Measurements from ENCODE around the gene FNDC8.
"Not testable (repeated sequence)": the region's sequence is repeated elsewhere in the genome, so short reads cannot be mapped to it uniquely, and the experiment has no call there.

The FNDC8 gene

DNA sequence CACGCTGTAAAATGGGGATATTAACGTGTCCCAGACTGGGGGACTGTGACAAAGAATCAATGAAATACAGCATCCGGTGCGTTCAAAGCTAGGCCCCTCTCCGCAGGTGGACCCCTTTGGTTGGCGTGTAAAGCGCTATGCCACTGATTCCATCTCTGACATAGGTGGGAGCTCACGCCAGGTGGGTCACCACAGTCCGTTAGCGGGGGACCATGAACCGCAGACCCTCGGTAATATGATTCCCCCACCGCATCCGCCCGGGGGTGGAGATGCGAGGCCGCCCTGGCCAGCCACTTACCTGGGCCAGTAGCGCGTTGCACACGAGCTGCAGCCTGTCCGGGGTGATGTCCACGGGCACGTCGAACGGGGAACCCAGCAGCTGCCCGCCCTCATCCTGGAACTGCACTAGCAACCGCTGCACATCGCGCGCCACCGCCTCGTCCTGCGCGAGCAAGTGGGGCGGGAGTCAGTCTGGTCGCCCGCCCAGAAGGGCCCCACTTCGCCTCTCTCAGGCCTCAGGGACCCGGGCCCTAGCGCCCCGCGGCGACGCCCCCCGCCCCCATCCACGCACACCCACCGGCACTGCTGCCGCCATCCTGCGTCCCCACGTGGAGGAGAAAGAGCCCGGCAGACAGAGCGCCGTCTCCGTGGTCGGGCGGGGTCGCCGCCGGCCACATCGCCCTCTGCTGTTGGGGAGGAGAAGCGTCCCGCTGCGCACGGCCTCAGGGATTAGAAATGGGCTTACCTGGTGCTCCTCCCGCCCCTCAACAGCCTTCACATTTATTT, 20.5 kb downstream of the FNDC8 start, which contains the start of gene NLE1:
TSS of gene NLE1 (minus strand) at position 623 of the 786 bp plus-strand sequence. CDS start at position 595, 28 bp downstream.
- Histone ChIP-seq H3K27me3 (replicated peaks; ENCODE audit: control insufficient read depth, insufficient read depth, low read length, poor library complexity, severe bottlenecking) (no peaks in the 10 kb centered on the region), H3K9me3 (ENCODE audit: control insufficient read depth, low read length) (no peaks in the 10 kb centered on the region), H3K4me1 (ENCODE audit: control insufficient read depth, insufficient read depth, low read length, poor library complexity, severe bottlenecking) (peaks cover 9% of the 10 kb centered on the region), H3K4me3 (ENCODE audit: insufficient read depth, low read depth, low read length, poor library complexity, severe bottlenecking) (peak within 1 kb of the TSS; percentile 89), H3K27ac (ENCODE audit: insufficient read depth, low read length, poor library complexity, severe bottlenecking) (peak within 1 kb of the TSS; percentile 69), H3K36me3 (ENCODE audit: control insufficient read depth, insufficient read depth, low read length) (peaks cover 31% of the 10 kb centered on the region)
- peak; percentile 67 to 76 (median 74) for DNase-seq

DNA sequence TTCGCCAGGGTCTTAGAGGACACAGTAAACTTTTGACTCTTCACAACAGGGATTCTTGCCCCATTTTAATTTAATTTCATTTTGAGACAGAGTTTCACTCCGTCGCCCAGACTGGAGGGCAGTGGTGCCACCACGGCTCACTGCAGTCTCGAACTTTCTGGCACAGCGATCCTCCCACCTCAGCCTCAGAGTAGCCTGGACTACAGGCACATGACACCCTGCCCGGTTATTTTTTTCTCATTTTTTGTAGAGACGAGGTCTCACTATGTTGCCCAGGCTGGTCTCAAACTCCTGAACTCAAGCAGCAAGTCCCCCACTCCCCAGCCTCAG, 21.0 kb downstream of the FNDC8 start:
- no peak for DNase-seq
- no peaks in the 10 kb centered on the region for H3K27me3 ChIP-seq (replicated peaks; ENCODE audit: control insufficient read depth, insufficient read depth, low read length, poor library complexity, severe bottlenecking)
- H3K9me3 ChIP-seq (ENCODE audit: control insufficient read depth, low read length) = no peaks in the 10 kb centered on the region
- H3K27ac ChIP-seq (ENCODE audit: insufficient read depth, low read length, poor library complexity, severe bottlenecking) = peak overlapping the region; percentile 69
- peak overlapping the region; percentile 89 for H3K4me3 ChIP-seq (ENCODE audit: insufficient read depth, low read depth, low read length, poor library complexity, severe bottlenecking)
- peaks cover 9% of the 10 kb centered on the region for H3K4me1 ChIP-seq (ENCODE audit: control insufficient read depth, insufficient read depth, low read length, poor library complexity, severe bottlenecking)
- peaks cover 25% of the 10 kb centered on the region for H3K36me3 ChIP-seq (ENCODE audit: control insufficient read depth, insufficient read depth, low read length)

DNA sequence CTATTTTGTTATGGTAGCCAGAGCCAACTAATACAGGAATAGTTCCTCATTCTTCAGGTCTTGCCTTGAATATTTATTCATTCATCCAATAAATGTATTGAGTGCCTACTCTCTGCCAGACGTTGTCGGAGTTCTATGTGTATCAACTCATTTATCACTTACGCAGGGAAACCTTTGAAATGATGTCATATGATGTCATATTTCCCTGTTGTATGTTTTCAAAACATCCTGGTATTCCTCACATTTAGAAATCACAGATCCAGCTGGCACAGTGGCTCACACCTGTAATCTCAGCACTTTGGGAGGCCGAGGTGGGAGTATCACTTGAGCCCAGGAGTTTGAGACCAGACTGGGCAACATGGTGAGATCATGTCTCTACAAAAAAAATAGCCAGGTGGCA, 23.4 kb downstream of the FNDC8 start:
- DNase-seq = no peak
- no peak overlapping the region for H3K27ac ChIP-seq (ENCODE audit: insufficient read depth, low read length, poor library complexity, severe bottlenecking)
- H3K36me3 ChIP-seq (ENCODE audit: control insufficient read depth, insufficient read depth, low read length) = peaks cover 4% of the 10 kb centered on the region
- H3K4me1 ChIP-seq (ENCODE audit: control insufficient read depth, insufficient read depth, low read length, poor library complexity, severe bottlenecking) = peaks cover 9% of the 10 kb centered on the region
- H3K27me3 ChIP-seq (replicated peaks; ENCODE audit: control insufficient read depth, insufficient read depth, low read length, poor library complexity, severe bottlenecking) = no peaks in the 10 kb centered on the region
- H3K9me3 ChIP-seq (ENCODE audit: control insufficient read depth, low read length) = no peaks in the 10 kb centered on the region
- H3K4me3 ChIP-seq (ENCODE audit: insufficient read depth, low read depth, low read length, poor library complexity, severe bottlenecking) = no peak overlapping the region

DNA sequence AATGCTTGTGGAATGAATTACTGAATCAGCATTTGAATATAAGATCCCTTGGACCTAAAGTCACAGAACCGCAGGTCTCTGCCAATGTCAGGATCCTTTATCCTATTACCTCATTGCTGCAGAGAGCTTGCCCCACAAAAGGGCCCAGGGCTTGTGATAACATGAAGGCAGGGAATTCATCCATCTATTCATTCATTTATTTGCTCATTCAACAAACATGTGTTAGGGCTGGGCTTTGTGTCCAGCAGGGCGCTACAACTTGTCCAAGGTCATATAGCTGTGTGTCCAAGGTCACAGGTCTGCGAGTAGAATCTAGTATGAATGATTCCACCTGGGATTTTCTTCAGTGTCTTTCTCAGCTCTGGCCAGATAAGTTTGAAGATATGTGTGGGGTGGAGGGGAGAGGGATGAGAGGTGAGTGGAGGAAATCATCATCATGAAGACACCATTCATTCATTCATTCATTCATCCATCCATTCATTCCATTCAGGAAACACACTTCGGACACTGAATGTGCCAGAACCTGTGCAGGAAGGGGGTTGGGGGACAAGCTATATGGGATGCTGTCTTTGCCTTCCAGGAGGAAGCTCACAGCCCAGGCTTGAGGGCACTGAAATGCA, 24.9 kb downstream of the FNDC8 start:
- Histone ChIP-seq H3K4me3 (ENCODE audit: insufficient read depth, low read depth, low read length, poor library complexity, severe bottlenecking) (no peak overlapping the region), H3K9me3 (ENCODE audit: control insufficient read depth, low read length) (no peaks in the 10 kb centered on the region), H3K4me1 (ENCODE audit: control insufficient read depth, insufficient read depth, low read length, poor library complexity, severe bottlenecking) (peaks cover 5% of the 10 kb centered on the region), H3K36me3 (ENCODE audit: control insufficient read depth, insufficient read depth, low read length) (peaks cover 3% of the 10 kb centered on the region), H3K27me3 (replicated peaks; ENCODE audit: control insufficient read depth, insufficient read depth, low read length, poor library complexity, severe bottlenecking) (no peaks in the 10 kb centered on the region), H3K27ac (ENCODE audit: insufficient read depth, low read length, poor library complexity, severe bottlenecking) (no peak overlapping the region)
- no peak for DNase-seq

DNA sequence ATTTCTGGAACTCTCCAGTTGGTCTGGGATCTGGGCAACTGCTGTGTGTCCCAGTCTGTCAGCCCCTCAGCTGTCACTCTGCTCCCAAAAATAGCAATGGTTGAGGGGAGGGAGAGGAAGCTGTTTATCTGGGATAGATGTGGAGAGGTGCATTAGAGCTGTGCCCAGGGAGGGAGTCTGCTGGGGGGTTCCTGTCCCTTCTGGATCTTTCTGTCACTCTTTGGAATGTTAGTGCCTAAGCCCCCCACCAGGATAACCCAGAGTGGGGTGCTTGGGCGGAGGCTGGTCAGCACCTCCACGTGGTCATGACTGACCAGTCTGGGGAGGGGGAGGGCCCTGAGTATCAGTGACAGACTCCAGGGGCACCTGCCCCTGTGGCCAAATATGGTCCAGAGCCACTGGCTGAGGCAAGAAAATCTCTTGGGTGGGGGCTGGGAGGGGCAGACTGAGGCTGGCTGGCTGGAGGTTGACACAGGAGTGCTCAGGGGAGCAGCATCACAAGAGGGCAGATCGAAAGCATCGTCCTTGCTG, 26.0 kb downstream of the FNDC8 start, which contains the start of gene UNC45B:
TSS of gene UNC45B (plus strand) at position 443 of the 531 bp plus-strand sequence. CDS start 447 bp downstream, outside the sequence.
- Histone ChIP-seq H3K9me3 (ENCODE audit: control insufficient read depth, low read length) (no peaks in the 10 kb centered on the region), H3K27ac (ENCODE audit: insufficient read depth, low read length, poor library complexity, severe bottlenecking) (no peak within 1 kb of the TSS), H3K36me3 (ENCODE audit: control insufficient read depth, insufficient read depth, low read length) (no peaks in the 10 kb centered on the region), H3K4me1 (ENCODE audit: control insufficient read depth, insufficient read depth, low read length, poor library complexity, severe bottlenecking) (no peaks in the 10 kb centered on the region), H3K4me3 (ENCODE audit: insufficient read depth, low read depth, low read length, poor library complexity, severe bottlenecking) (no peak within 1 kb of the TSS), H3K27me3 (replicated peaks; ENCODE audit: control insufficient read depth, insufficient read depth, low read length, poor library complexity, severe bottlenecking) (no peaks in the 10 kb centered on the region)
- DNase-seq = no peak

DNA sequence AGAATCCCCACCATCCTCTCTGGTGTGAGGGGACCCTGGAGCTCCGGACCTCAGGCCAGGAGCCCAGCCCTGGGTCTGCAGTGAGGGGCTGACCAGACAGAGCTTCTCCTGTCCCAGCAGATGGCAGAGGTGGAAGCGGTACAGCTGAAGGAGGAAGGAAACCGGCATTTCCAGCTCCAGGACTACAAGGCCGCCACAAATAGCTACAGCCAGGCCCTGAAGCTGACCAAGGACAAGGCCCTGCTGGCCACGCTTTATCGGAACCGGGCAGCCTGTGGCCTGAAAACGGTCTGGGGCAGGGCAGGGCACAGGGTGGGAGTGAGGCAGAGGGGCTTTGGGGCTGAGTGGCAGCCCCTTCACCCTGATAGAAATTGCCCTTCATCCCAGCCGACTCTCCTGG, 26.7 kb downstream of the FNDC8 start:
- Histone ChIP-seq H3K27ac (ENCODE audit: insufficient read depth, low read length, poor library complexity, severe bottlenecking) (no peak overlapping the region), H3K36me3 (ENCODE audit: control insufficient read depth, insufficient read depth, low read length) (no peaks in the 10 kb centered on the region), H3K27me3 (replicated peaks; ENCODE audit: control insufficient read depth, insufficient read depth, low read length, poor library complexity, severe bottlenecking) (no peaks in the 10 kb centered on the region), H3K4me3 (ENCODE audit: insufficient read depth, low read depth, low read length, poor library complexity, severe bottlenecking) (no peak overlapping the region), H3K4me1 (ENCODE audit: control insufficient read depth, insufficient read depth, low read length, poor library complexity, severe bottlenecking) (no peaks in the 10 kb centered on the region), H3K9me3 (ENCODE audit: control insufficient read depth, low read length) (no peaks in the 10 kb centered on the region)
- DNase-seq = no peak

DNA sequence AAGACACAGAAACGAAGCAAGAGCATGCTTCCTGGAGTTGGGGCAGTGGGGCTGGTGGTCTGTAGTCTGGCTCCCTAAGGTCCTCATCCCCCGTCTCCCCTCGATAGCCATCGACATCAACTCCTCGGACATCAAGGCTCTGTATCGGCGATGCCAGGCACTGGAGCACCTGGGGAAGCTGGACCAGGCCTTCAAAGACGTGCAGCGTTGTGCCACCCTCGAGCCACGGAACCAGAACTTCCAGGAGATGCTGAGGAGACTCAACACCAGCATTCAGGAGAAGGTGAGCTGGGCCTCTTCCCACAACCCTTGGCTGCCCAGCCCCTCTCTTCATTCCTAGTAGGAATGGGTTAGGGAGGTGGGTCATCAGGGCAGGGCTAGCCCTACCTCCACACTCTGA, 28.5 kb downstream of the FNDC8 start:
- Histone ChIP-seq H3K36me3 (ENCODE audit: control insufficient read depth, insufficient read depth, low read length) (no peaks in the 10 kb centered on the region), H3K4me1 (ENCODE audit: control insufficient read depth, insufficient read depth, low read length, poor library complexity, severe bottlenecking) (no peaks in the 10 kb centered on the region), H3K27me3 (replicated peaks; ENCODE audit: control insufficient read depth, insufficient read depth, low read length, poor library complexity, severe bottlenecking) (no peaks in the 10 kb centered on the region), H3K9me3 (ENCODE audit: control insufficient read depth, low read length) (no peaks in the 10 kb centered on the region), H3K27ac (ENCODE audit: insufficient read depth, low read length, poor library complexity, severe bottlenecking) (no peak overlapping the region), H3K4me3 (ENCODE audit: insufficient read depth, low read depth, low read length, poor library complexity, severe bottlenecking) (no peak overlapping the region)
- no peak for DNase-seq

DNA sequence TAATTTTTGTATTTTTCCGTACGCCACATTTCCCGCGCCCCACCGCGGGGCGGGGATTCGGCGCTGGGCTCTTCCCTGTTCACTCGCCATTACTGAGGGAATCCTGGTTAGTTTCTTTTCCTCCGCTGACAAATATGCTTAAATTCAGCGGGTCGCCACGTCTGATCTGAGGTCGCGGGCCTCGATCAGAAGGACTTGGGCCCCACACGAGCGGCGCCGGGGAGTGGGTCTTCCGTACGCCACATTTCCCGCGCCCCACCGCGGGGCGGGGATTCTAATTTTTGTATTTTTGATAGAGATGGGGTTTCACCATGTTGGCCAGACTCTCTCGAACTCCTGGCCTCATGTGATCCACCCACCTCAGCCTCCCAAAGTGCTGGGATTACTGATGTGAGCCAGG, 29.7 kb downstream of the FNDC8 start:
- not testable (repeated sequence) for H3K9me3 ChIP-seq (ENCODE audit: control insufficient read depth, low read length); DNase-seq; H3K4me1 ChIP-seq (ENCODE audit: control insufficient read depth, insufficient read depth, low read length, poor library complexity, severe bottlenecking); H3K4me3 ChIP-seq (ENCODE audit: insufficient read depth, low read depth, low read length, poor library complexity, severe bottlenecking); H3K36me3 ChIP-seq (ENCODE audit: control insufficient read depth, insufficient read depth, low read length); H3K27me3 ChIP-seq (replicated peaks; ENCODE audit: control insufficient read depth, insufficient read depth, low read length, poor library complexity, severe bottlenecking); H3K27ac ChIP-seq (ENCODE audit: insufficient read depth, low read length, poor library complexity, severe bottlenecking)

DNA sequence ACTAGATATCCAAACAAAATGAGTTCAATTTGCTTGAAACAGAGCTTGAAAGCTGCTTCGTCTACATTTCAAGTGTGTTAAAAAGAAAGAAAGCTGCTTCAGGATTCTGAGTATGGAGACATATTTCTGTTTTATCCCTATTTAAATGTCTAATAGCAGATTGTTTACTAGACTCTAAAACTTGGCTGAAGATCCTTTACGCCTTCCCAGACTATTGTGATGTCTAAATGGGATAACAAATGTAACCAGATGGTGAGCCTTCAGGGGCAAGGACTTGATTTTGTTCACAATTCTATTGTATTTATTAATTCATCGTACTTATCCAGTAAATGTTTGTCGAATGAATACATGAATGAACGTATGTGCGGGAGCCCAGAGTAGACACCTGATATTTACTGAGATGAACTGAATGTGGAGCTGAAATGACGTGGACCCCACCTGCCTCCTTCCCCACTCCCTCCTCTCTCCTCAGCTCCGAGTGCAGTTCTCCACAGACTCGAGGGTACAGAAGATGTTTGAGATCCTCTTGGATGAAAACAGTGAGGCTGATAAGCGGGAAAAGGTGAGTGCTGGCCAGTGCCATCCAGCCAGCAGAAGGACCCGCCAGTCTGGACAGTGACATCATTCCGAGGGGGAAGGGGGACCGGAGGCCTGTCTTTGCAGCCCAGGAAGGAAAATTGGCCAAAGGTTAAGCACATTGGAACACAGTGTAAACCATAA, 31.2 kb downstream of the FNDC8 start:
- H3K27ac ChIP-seq (ENCODE audit: insufficient read depth, low read length, poor library complexity, severe bottlenecking) = no peak overlapping the region
- H3K9me3 ChIP-seq (ENCODE audit: control insufficient read depth, low read length) = no peaks in the 10 kb centered on the region
- no peaks in the 10 kb centered on the region for H3K4me1 ChIP-seq (ENCODE audit: control insufficient read depth, insufficient read depth, low read length, poor library complexity, severe bottlenecking)
- H3K36me3 ChIP-seq (ENCODE audit: control insufficient read depth, insufficient read depth, low read length) = no peaks in the 10 kb centered on the region
- no peaks in the 10 kb centered on the region for H3K27me3 ChIP-seq (replicated peaks; ENCODE audit: control insufficient read depth, insufficient read depth, low read length, poor library complexity, severe bottlenecking)
- no peak for DNase-seq
- H3K4me3 ChIP-seq (ENCODE audit: insufficient read depth, low read depth, low read length, poor library complexity, severe bottlenecking) = no peak overlapping the region
